Embryonic facial prominence (tissue), 1 donor: ENCODE data around the gene CCPG1.

Experiments used
- DNase-seq: peaks from one replicate; pipeline ENCODE4 v3.0.0-alpha.2; 2016; ENCODE audit errors: extremely low spot score

The CCPG1 gene

GRCh38 chr15:55381595-55381994, 26.6 kb downstream of the CCPG1 start:
- no peak for DNase-seq

GRCh38 chr15:55379095-55379494, 29.1 kb downstream of the CCPG1 start:
- no peak for DNase-seq

GRCh38 chr15:55372701-55373440, 35.3 kb downstream of the CCPG1 start:
- no peak for DNase-seq

GRCh38 chr15:55366981-55367380, 41.2 kb downstream of the CCPG1 start:
- no peak for DNase-seq

- no peak for DNase-seq
Observed at GRCh38 chr15:55362641-55363040, 45.5 kb downstream of the CCPG1 start.

- DNase-seq, result no peak
Observed at GRCh38 chr15:55361048-55361447, 47.1 kb downstream of the CCPG1 start.

- DNase-seq, result peak; percentile 18
Observed at GRCh38 chr15:55360256-55360655, 47.9 kb downstream of the CCPG1 start.

GRCh38 chr15:55358471-55358870, 49.7 kb downstream of the CCPG1 start:
- DNase-seq, result no peak

GRCh38 chr15:55357774-55358173, 50.4 kb downstream of the CCPG1 start:
- no peak for DNase-seq

- no peak for DNase-seq
Observed at GRCh38 chr15:55356985-55357585, 51.1 kb downstream of the CCPG1 start.

- DNase-seq, result no peak
Observed at GRCh38 chr15:55353025-55353424, 55.1 kb downstream of the CCPG1 start.

- DNase-seq, result no peak
Observed at GRCh38 chr15:55349282-55349681, 58.9 kb downstream of the CCPG1 start.

GRCh38 chr15:55348281-55348778, 59.8 kb downstream of the CCPG1 start:
- DNase-seq, result no peak

- DNase-seq, result no peak
Observed at GRCh38 chr15:55344206-55344605, 64.0 kb downstream of the CCPG1 start.

- DNase-seq, result peak; percentile 34
Observed at GRCh38 chr15:55343168-55343567, 65.0 kb downstream of the CCPG1 start.

- no peak for DNase-seq
Observed at GRCh38 chr15:55337160-55337559, 71.0 kb downstream of the CCPG1 start.

GRCh38 chr15:55334997-55335396, 73.2 kb downstream of the CCPG1 start:
- DNase-seq, result no peak

GRCh38 chr15:55334371-55334770, 73.8 kb downstream of the CCPG1 start:
- DNase-seq, result no peak

- no peak for DNase-seq
Observed at GRCh38 chr15:55327387-55327786, 80.8 kb downstream of the CCPG1 start.

- no peak for DNase-seq
Observed at GRCh38 chr15:55322467-55322866, 85.7 kb downstream of the CCPG1 start.

- DNase-seq, result no peak
Observed at GRCh38 chr15:55320963-55321362, 87.2 kb downstream of the CCPG1 start.

- DNase-seq, result no peak
Observed at GRCh38 chr15:55320238-55320550, 88.0 kb downstream of the CCPG1 start.

GRCh38 chr15:55319537-55320237, 88.5 kb downstream of the CCPG1 start:
- no peak for DNase-seq
